ENCODE measurements around the gene POU3F1. TPM values are rescaled to one million over a fixed set of nuclear protein-coding genes. Genes with fewer than 3 reads are reported as not detected.

The POU3F1 gene
- total RNA-seq, 1 experiment from 2014 or later, result not detected

DNA sequence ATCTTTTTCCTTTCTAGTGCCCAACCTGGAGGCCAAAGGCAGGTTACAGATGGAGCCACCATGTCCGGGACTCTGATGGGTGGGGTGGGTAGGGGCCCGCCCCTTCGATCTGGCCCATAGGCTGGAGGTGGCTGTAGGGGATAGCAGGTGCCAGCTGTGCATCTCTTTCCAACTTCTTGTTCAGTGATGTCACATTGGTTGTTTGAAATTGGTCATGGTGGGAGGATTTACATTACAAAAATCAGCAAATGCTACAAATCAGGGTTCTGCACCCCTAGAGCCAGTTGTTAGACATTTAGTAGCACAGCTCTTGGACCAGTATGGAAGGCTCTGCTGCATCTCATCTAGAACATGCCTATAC, 22.4 kb upstream of the POU3F1 start:
- peaks cover 42% of the 10 kb centered on the region for H3K27me3 ChIP-seq (ENCODE audit: low read length)
- no peaks in the 10 kb centered on the region for H3F3A ChIP-seq (ENCODE audit: low read length, unreplicated experiment)

DNA sequence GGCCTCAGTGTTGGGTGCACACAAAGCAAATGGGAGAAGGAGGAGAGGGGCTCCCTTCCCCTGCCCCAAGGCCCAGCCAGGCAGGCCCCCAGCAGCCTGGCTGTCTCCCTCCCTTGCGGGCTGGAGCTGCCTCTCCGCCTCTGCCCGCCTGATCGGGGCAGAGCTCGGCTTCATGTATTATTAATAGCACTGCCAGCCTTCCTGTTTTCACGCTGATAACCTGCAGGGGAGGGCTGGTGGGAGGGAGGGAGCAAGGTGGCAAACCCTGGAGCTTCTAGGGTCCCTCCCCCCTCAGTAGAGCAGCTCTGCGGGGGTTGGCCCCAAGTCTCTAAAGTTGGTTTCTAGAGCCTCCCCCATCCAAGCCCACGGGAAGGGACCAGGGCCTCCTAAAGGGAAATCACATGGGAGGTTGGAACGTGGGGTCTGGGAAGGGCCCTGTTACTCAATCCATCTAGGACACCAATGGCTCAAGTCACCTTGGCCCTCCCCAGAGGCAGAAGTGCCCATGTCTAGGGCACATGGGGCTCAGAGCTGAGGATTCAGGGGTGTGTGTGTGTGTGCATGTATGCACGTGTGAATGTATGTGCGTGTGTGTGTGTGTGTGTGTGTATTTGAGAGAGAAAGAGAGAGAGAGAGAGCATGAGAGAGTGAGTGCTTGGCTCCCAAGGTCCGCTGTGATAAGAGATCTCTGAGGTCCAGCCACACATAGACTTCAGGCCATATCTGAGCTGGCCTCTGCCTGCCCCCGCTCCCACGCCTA, 21.8 kb upstream of the POU3F1 start:
- Histone ChIP-seq H3K79me2 (ENCODE audit: low read length) (no peaks in the 10 kb centered on the region), H3K4me3 (ENCODE audit: low read length) (no peak overlapping the region), H3K9ac (ENCODE audit: low read length) (no peak overlapping the region), H3K9me3 (ENCODE audit: low read length) (no peaks in the 10 kb centered on the region), H3K36me3 (ENCODE audit: low read depth, low read length) (no peaks in the 10 kb centered on the region), H3F3A (ENCODE audit: low read length, unreplicated experiment) (no peaks in the 10 kb centered on the region), H3K4me1 (ENCODE audit: insufficient read depth, low read length) (peaks cover 5% of the 10 kb centered on the region; the same call in 1 of the 2 replicates), H4K20me1 (ENCODE audit: low read length) (no peaks in the 10 kb centered on the region), H3K4me2 (ENCODE audit: low read length) (no peak overlapping the region), H3K9me2 (replicated peaks; ENCODE audit: low read length) (no peaks in the 10 kb centered on the region), H3K27ac (ENCODE audit: low read length) (no peak overlapping the region), H3K27me3 (ENCODE audit: low read length) (peaks cover 39% of the 10 kb centered on the region), H2AFZ (ENCODE audit: low read length) (no peak overlapping the region)
- no peak for TF ChIP-seq EZH2 (IDR thresholded peaks at IDR 0.05; ENCODE audit: low read length, unreplicated experiment)
- TF ChIP-seq, protein P1, sequence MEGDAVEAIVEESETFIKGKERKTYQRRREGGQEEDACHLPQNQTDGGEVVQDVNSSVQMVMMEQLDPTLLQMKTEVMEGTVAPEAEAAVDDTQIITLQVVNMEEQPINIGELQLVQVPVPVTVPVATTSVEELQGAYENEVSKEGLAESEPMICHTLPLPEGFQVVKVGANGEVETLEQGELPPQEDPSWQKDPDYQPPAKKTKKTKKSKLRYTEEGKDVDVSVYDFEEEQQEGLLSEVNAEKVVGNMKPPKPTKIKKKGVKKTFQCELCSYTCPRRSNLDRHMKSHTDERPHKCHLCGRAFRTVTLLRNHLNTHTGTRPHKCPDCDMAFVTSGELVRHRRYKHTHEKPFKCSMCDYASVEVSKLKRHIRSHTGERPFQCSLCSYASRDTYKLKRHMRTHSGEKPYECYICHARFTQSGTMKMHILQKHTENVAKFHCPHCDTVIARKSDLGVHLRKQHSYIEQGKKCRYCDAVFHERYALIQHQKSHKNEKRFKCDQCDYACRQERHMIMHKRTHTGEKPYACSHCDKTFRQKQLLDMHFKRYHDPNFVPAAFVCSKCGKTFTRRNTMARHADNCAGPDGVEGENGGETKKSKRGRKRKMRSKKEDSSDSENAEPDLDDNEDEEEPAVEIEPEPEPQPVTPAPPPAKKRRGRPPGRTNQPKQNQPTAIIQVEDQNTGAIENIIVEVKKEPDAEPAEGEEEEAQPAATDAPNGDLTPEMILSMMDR (conservative IDR thresholded peaks at IDR 0.05; ENCODE audit: low read depth, low read length), result no peak
- no peak for TF ChIP-seq EZH2phosphoT487 (IDR thresholded peaks at IDR 0.05; ENCODE audit: borderline replicate concordance, low read length)
- intact Hi-C loops (cut with micrococcal nuclease), result no loop called here
- no peak for DNase-seq
- BruUV-seq (replicated peaks), result no TSS peak
- POLR2A ChIA-PET (ENCODE audit: unreplicated experiment), result no interaction called here
- ATAC-seq, result no peak
- CTCF ChIA-PET, result no interaction called here

More for the DNA sequence above, 22.4 kb upstream of the POU3F1 start:
- Histone ChIP-seq H3K36me3 (ENCODE audit: low read depth, low read length) (no peaks in the 10 kb centered on the region), H3K4me3 (ENCODE audit: low read length) (no peak overlapping the region), H3K9ac (ENCODE audit: low read length) (no peak overlapping the region), H3K4me1 (ENCODE audit: insufficient read depth, low read length) (peaks cover 5% of the 10 kb centered on the region; the same call in 1 of the 2 replicates), H4K20me1 (ENCODE audit: low read length) (no peaks in the 10 kb centered on the region), H3K9me3 (ENCODE audit: low read length) (no peaks in the 10 kb centered on the region), H3K79me2 (ENCODE audit: low read length) (no peaks in the 10 kb centered on the region), H3K9me2 (replicated peaks; ENCODE audit: low read length) (no peaks in the 10 kb centered on the region), H2AFZ (ENCODE audit: low read length) (no peak overlapping the region), H3K27ac (ENCODE audit: low read length) (no peak overlapping the region), H3K4me2 (ENCODE audit: low read length) (no peak overlapping the region)
- intact Hi-C loops (cut with micrococcal nuclease), result no loop called here
- TF ChIP-seq, protein P1 (conservative IDR thresholded peaks at IDR 0.05; ENCODE audit: low read depth, low read length), result no peak
- TF ChIP-seq EZH2 (IDR thresholded peaks at IDR 0.05; ENCODE audit: low read length, unreplicated experiment) (no peak), EZH2phosphoT487 (IDR thresholded peaks at IDR 0.05; ENCODE audit: borderline replicate concordance, low read length) (no peak)
- ATAC-seq (no peak), DNase-seq (no peak)
- BruUV-seq (replicated peaks), result no TSS peak
- ChIA-PET CTCF (no interaction called here), POLR2A (ENCODE audit: unreplicated experiment) (no interaction called here)
